OCI-LY7 (cell line): Measurements from ENCODE around the gene DFFB. TPM values are rescaled to one million over a fixed set of nuclear protein-coding genes. Genes with fewer than 3 reads are reported as not detected.
"Not testable (repeated sequence)": the region's sequence is repeated elsewhere in the genome, so short reads cannot be mapped to it uniquely, and the experiment has no call there.

Experiments
- BruUV-seq: library from RNA; stranded (reverse); fragments of 400-500 nt; replicated peaks from 2 replicates; lab custom pipeline; 2021; lab: Mats Ljungman, UMichigan
- CTCF ChIA-PET: fragments of 300-600 bp; sonication (Branson Sonifier 250); formaldehyde crosslinking; loops from one replicate; lab custom pipeline; 2022; ENCODE audit warnings: antibody characterized with exemption; ENCODE audit not compliant: unreplicated experiment; lab: Charles Lee
- POLR2A ChIA-PET: fragments of 300-600 bp; sonication (Branson Sonifier 250); formaldehyde crosslinking; loops from one replicate; lab custom pipeline; 2022; ENCODE audit warnings: antibody characterized with exemption; lab: Charles Lee
- DNase-seq: peaks from one replicate; pipeline ENCODE4 v3.0.0-alpha.2; 2015; ENCODE audit warnings: low spot score
- H2AFZ ChIP-seq: fragments of 200-600 bp; sonication (generic), shearing (Covaris generic); 2 replicates; pipeline ENCODE4 v1.6.1; 2014; ENCODE audit warnings: mild to moderate bottlenecking, antibody characterized with exemption, low read length, moderate library complexity
- H3K27ac ChIP-seq: fragments of 200-600 bp; sonication (generic); 2 replicates; pipeline ENCODE4 v1.5.1; 2014; ENCODE audit warnings: mixed run types, low read depth, mild to moderate bottlenecking, moderate library complexity, low read length, inconsistent platforms; ENCODE audit not compliant: poor library complexity, severe bottlenecking
- H3K36me3 ChIP-seq: fragments of 200-600 bp; sonication (generic); 2 replicates; pipeline ENCODE4 v1.6.1; 2014; ENCODE audit warnings: mild to moderate bottlenecking, antibody characterized with exemption, low read length, moderate library complexity, mixed read lengths; ENCODE audit not compliant: insufficient read depth
- H3K4me1 ChIP-seq: fragments of 200-600 bp; sonication (generic); 2 replicates; pipeline ENCODE4 v1.5.1; 2014; ENCODE audit warnings: mild to moderate bottlenecking, low read length; ENCODE audit not compliant: insufficient read depth, poor library complexity, severe bottlenecking
- H3K4me2 ChIP-seq: fragments of 200-600 bp; sonication (generic); 2 replicates; pipeline ENCODE4 v1.6.1; 2014; ENCODE audit warnings: mild to moderate bottlenecking, low read length
- H3K4me3 ChIP-seq: fragments of 200-600 bp; sonication (generic); 2 replicates; pipeline ENCODE4 v1.5.1; 2014; ENCODE audit warnings: mild to moderate bottlenecking, low read depth, low read length; ENCODE audit not compliant: poor library complexity, severe bottlenecking
- H3K79me2 ChIP-seq: fragments of 200-600 bp; sonication (generic); 2 replicates; pipeline ENCODE4 v1.6.1; 2016; ENCODE audit warnings: low read depth, mild to moderate bottlenecking, low read length, moderate library complexity, mixed read lengths; ENCODE audit not compliant: insufficient read depth
- H3K9me2 ChIP-seq: fragments of 200-600 bp; sonication (generic); 2 replicates; pipeline ENCODE4 v1.6.1; 2016; ENCODE audit warnings: mild to moderate bottlenecking, low read length, mixed read lengths; ENCODE audit not compliant: insufficient read depth
- H3K9me3 ChIP-seq: fragments of 200-600 bp; sonication (generic); 2 replicates; pipeline ENCODE4 v1.6.1; 2014; ENCODE audit warnings: mild to moderate bottlenecking, mixed run types, low read length, mixed read lengths
- H4K20me1 ChIP-seq: fragments of 200-600 bp; sonication (generic); 2 replicates; pipeline ENCODE4 v1.6.1; 2014; ENCODE audit warnings: mild to moderate bottlenecking, antibody characterized with exemption, low read length, moderate library complexity, mixed read lengths; ENCODE audit not compliant: insufficient read depth
- EZH2phosphoT487 ChIP-seq: fragments of 200-600 bp; sonication (generic); IDR thresholded peaks from 2 replicates; pipeline ENCODE4 v1.6.1; 2018; ENCODE audit warnings: low read depth, borderline replicate concordance, mild to moderate bottlenecking, mixed run types, antibody characterized with exemption, low read length, moderate library complexity, mixed read lengths
- intact Hi-C: fragments of 100-400 bp; cut with micrococcal nuclease; formaldehyde crosslinking; loops from one replicate; pipeline ENCODE4 v1.10.0; 2022; ENCODE audit not compliant: unreplicated experiment
- total RNA-seq, 2 experiments: library from RNA; depleted of rRNA in 1 of 2; stranded (reverse); fragments of >200 nt in 1 of 2; shearing (Covaris generic) in 1 of 2; gene quantifications; 2 replicates each; pipeline ENCODE4 v1.2.3, GENCODE V29; 2014 to 2022
- TF ChIP-seq, protein P1 (sequence below): fragments of 200-600 bp; sonication (generic); conservative IDR thresholded peaks from 2 replicates; pipeline ENCODE4 v1.5.1; 2014; ENCODE audit warnings: mild to moderate bottlenecking, antibody characterized with exemption, low read length, moderate library complexity, mixed read lengths

The DFFB gene
- total RNA-seq, 2 experiments from 2014 or later, result 15.2 to 17.9 TPM

DNA sequence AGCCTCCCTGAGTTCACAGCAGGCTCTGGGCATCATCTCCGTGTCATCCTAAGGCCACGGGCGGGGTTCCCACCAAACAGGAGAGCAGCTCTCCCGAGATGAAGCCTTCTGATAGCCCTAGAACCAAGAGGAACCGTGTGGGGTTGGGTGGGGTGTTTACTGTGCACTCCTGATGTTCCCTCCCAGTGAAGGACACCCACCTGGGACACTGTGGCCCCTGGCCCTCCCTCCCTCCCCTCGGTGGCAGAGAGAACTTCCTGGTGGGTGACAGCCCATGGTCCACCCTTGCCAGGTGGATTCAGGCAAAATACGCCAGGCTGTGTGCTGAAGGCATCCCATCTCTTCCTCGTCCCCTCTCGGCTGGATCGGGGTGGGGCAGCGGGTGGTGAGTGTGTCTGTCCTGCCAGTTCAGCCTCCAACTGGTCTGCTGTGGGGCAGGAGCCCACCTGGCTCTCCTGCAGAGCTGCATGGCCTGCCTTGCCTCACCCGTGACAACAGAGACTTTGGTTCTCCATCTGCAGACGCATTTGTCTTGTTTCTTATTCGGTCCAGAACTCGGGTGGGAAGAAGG, 58.4 kb downstream of the DFFB start:
- Histone ChIP-seq H3K4me2 (no peak overlapping the region), H3K4me1 (peaks cover 19% of the 10 kb centered on the region), H3K9me3 (no peaks in the 10 kb centered on the region), H3K27ac (no peak overlapping the region), H3K9me2 (no peaks in the 10 kb centered on the region), H4K20me1 (no peaks in the 10 kb centered on the region), H3K79me2 (peaks cover 34% of the 10 kb centered on the region), H2AFZ (no peak overlapping the region), H3K4me3 (no peak overlapping the region), H3K36me3 (peaks cover 61% of the 10 kb centered on the region)
- CTCF ChIA-PET, result no interaction called here
- TF ChIP-seq, protein P1, sequence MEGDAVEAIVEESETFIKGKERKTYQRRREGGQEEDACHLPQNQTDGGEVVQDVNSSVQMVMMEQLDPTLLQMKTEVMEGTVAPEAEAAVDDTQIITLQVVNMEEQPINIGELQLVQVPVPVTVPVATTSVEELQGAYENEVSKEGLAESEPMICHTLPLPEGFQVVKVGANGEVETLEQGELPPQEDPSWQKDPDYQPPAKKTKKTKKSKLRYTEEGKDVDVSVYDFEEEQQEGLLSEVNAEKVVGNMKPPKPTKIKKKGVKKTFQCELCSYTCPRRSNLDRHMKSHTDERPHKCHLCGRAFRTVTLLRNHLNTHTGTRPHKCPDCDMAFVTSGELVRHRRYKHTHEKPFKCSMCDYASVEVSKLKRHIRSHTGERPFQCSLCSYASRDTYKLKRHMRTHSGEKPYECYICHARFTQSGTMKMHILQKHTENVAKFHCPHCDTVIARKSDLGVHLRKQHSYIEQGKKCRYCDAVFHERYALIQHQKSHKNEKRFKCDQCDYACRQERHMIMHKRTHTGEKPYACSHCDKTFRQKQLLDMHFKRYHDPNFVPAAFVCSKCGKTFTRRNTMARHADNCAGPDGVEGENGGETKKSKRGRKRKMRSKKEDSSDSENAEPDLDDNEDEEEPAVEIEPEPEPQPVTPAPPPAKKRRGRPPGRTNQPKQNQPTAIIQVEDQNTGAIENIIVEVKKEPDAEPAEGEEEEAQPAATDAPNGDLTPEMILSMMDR, result no peak
- no peak for TF ChIP-seq EZH2phosphoT487
- POLR2A ChIA-PET, result no interaction called here
- no TSS peak for BruUV-seq
- DNase-seq, result no peak
- intact Hi-C loops, result loop anchor here (10.0 kb wide), 2 partner anchors 579 to 669 kb away; no protein-coding TSS in a partner anchor

DNA sequence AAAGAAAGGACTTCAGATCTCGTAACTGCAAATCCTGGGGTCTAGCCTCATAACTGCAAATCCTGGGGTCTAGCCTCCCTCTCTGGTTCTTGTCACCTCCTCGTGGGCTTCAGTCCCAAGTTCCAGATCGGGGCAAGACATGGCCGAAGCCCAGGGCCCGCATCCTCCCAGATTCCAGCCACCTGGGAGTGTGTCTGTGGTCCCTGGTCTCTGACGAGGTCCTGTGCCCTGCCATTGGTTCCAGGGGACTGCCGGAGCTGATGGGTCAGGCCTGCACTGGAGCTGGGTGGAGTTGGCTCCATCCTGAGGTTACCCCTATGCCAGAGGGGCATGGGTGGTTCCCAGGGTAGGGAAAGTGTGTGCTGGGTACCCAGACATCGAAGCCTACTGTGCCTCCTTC, 60.5 kb downstream of the DFFB start:
- CTCF ChIA-PET, result no interaction called here
- BruUV-seq, result no TSS peak
- H3K9me2 ChIP-seq, result no peaks in the 10 kb centered on the region
- intact Hi-C loops, result loop anchor here (10.0 kb wide), 2 partner anchors 577 to 667 kb away; no protein-coding TSS in a partner anchor
- POLR2A ChIA-PET, result interaction anchor here (0.9 kb wide), 1 partner anchor 654 kb away, joined by 3 read pairs; no protein-coding TSS in a partner anchor
- no peak overlapping the region for H3K27ac ChIP-seq
- no peak overlapping the region for H3K4me2 ChIP-seq
- no peak overlapping the region for H3K4me3 ChIP-seq
- no peaks in the 10 kb centered on the region for H4K20me1 ChIP-seq
- no peak overlapping the region for H2AFZ ChIP-seq
- H3K79me2 ChIP-seq, result peaks cover 16% of the 10 kb centered on the region; the same call in 1 of the 2 replicates
- DNase-seq, result no peak
- no peaks in the 10 kb centered on the region for H3K9me3 ChIP-seq
- peaks cover 13% of the 10 kb centered on the region for H3K4me1 ChIP-seq
- H3K36me3 ChIP-seq, result peaks cover 66% of the 10 kb centered on the region
- TF ChIP-seq, protein P1, result no peak
- TF ChIP-seq EZH2phosphoT487, result no peak

DNA sequence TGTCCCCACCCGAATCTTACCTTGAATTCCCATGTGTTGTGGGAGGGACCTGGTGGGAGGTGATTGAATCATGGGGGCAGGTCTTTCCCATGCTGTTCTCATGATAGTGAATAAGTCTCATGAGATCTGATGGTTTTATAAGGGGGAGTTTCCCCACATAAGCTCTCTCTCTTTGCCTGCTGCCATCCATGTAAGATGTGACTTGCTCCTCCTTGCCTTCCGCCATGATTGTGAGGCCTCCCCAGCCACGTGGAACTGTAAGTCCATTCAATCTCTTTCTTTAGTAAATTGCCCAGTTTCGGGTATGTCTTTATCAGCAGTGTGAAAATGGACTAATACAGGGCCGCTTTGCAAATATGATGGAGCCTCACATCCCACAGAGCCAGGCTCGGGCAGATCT, 61.1 kb downstream of the DFFB start:
- POLR2A ChIA-PET, H3K4me2 ChIP-seq, H3K4me1 ChIP-seq, H2AFZ ChIP-seq, CTCF ChIA-PET, H3K9me3 ChIP-seq, H3K27ac ChIP-seq, DNase-seq, BruUV-seq, H4K20me1 ChIP-seq, H3K4me3 ChIP-seq, H3K9me2 ChIP-seq: not testable (repeated sequence)
- intact Hi-C loops, result loop anchor here (10.0 kb wide), 2 partner anchors 576 to 666 kb away; no protein-coding TSS in a partner anchor
- Histone ChIP-seq H3K79me2 (peaks cover 10% of the 10 kb centered on the region; the same call in 1 of the 2 replicates), H3K36me3 (peaks cover 60% of the 10 kb centered on the region)
